ENCODE results near the gene SYNE2.

Gene SYNE2

GRCh38 chr14:64220466-64220865 is 367.7 kb downstream of the SYNE2 start:
- Histone ChIP-seq H3K9me3 (no peaks in the 10 kb centered on the region), H3K4me3 (ENCODE audit: low read depth, low read length) (no peak overlapping the region), H3K36me3 (peaks cover 6% of the 10 kb centered on the region), H3K27me3 (no peaks in the 10 kb centered on the region), H3K4me1 (peaks cover 26% of the 10 kb centered on the region)
- no peak for TF ChIP-seq CTCF (IDR thresholded peaks at IDR 0.05; ENCODE audit: low read depth, low read length)
- peak; percentile 80 for DNase-seq

GRCh38 chr14:64221391-64222003 is 368.7 kb downstream of the SYNE2 start:
- no peaks in the 10 kb centered on the region for H3K27me3 ChIP-seq
- no peak overlapping the region for H3K4me3 ChIP-seq (ENCODE audit: low read depth, low read length)
- DNase-seq: no peak
- peaks cover 26% of the 10 kb centered on the region for H3K4me1 ChIP-seq
- no peaks in the 10 kb centered on the region for H3K9me3 ChIP-seq
- H3K36me3 ChIP-seq: peaks cover 6% of the 10 kb centered on the region
- TF ChIP-seq CTCF (IDR thresholded peaks at IDR 0.05; ENCODE audit: low read depth, low read length): no peak

GRCh38 chr14:64225151-64225757 is 372.4 kb downstream of the SYNE2 start:
- peaks cover 6% of the 10 kb centered on the region for H3K36me3 ChIP-seq
- no peak for DNase-seq
- H3K4me1 ChIP-seq: peaks cover 5% of the 10 kb centered on the region
- H3K27me3 ChIP-seq: no peaks in the 10 kb centered on the region
- no peak overlapping the region for H3K4me3 ChIP-seq (ENCODE audit: low read depth, low read length)
- H3K9me3 ChIP-seq: no peaks in the 10 kb centered on the region
- no peak for TF ChIP-seq CTCF (IDR thresholded peaks at IDR 0.05; ENCODE audit: low read depth, low read length)

GRCh38 chr14:64227856-64228255 is 375.1 kb downstream of the SYNE2 start:
- peaks cover 5% of the 10 kb centered on the region; the same call in 1 of the 2 replicates for H3K4me1 ChIP-seq
- H3K36me3 ChIP-seq: no peaks in the 10 kb centered on the region; the same call in 1 of the 2 replicates
- no peaks in the 10 kb centered on the region for H3K27me3 ChIP-seq
- no peak for TF ChIP-seq CTCF (IDR thresholded peaks at IDR 0.05; ENCODE audit: low read depth, low read length)
- H3K9me3 ChIP-seq: no peaks in the 10 kb centered on the region
- no peak overlapping the region for H3K4me3 ChIP-seq (ENCODE audit: low read depth, low read length)
- no peak for DNase-seq

- Histone ChIP-seq H3K4me1 (peaks cover 9% of the 10 kb centered on the region), H3K9me3 (no peaks in the 10 kb centered on the region), H3K27me3 (no peaks in the 10 kb centered on the region), H3K36me3 (no peaks in the 10 kb centered on the region), H3K4me3 (ENCODE audit: low read depth, low read length) (no peak overlapping the region)
- no peak for DNase-seq
- TF ChIP-seq CTCF (IDR thresholded peaks at IDR 0.05; ENCODE audit: low read depth, low read length): no peak
Observed at GRCh38 chr14:64229489-64229888, 376.7 kb downstream of the SYNE2 start.

- Histone ChIP-seq H3K9me3 (no peaks in the 10 kb centered on the region), H3K27me3 (no peaks in the 10 kb centered on the region), H3K36me3 (no peaks in the 10 kb centered on the region), H3K4me3 (ENCODE audit: low read depth, low read length) (no peak overlapping the region), H3K4me1 (peaks cover 22% of the 10 kb centered on the region)
- no peak for TF ChIP-seq CTCF (IDR thresholded peaks at IDR 0.05; ENCODE audit: low read depth, low read length)
- peak; percentile 42 for DNase-seq
Observed at GRCh38 chr14:64232095-64232838, 379.5 kb downstream of the SYNE2 start.
